HG03159 (cell line): Measurements from ENCODE around the gene GLS2.
A peak's percentile ranks its signal among the peaks of the same experiment; 100 is the strongest.
"Not testable (repeated sequence)": the region's sequence is repeated elsewhere in the genome, so short reads cannot be mapped to it uniquely, and the experiment has no call there.

Experiments
- ATAC-seq: cut with Tn5 transposase; IDR thresholded peaks from one replicate; pipeline ENCODE4 v1.9.1; 2021; ENCODE audit warnings: mild to moderate bottlenecking, moderate library complexity; ENCODE audit not compliant: unreplicated experiment

The GLS2 gene

DNA sequence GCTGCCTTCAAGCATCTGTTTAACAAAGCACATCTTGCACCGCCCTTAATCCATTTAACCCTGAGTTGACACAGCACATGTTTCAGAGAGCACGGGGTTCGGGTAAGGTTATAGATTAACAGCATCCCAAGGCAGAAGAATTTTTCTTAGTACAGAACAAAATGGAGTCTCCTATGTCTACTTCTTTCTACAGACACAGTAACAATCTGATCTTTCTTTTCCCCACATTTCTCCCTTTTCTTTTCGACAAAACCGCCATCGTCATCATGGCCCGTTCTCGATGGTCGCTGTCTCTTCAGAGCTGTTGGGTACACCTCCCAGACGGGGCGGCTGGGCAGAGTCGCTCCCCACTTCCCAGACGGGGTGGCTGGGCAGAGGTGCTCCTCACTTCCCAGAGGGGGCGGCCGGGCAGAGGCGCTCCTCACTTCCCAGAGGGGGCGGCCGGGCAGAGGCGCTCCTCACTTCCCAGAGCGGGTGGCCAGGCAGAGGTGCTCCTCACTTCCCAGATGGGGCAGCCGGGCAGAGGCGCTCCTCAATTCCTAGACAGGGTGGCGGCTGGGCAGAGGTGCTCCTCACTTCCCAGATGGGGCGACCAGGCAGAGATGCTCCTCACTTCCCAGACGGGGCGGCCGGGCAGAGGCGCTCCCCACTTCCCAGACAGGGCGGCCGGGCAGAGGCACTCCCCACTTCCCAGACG is 5.6 kb upstream of the GLS2 start:
- ATAC-seq = not testable (repeated sequence)

DNA sequence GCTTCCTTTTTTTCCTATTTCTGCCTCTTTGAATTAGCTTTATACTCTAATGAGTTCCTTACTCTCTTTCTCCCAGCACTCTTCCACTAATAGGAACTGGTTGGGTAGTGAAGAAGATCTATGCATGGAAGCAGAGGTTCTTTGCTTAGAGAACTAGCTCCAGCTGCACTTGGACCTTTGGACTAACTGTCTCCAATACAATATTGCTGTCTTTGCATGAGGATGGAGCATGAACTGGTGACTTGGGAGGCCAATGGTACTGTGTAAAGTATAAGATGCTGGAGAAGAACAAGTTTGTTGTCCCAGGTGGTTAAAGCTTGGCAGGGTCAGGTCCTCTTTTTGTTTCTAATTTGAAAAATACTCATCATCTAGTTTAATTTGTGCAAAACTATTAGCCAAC is 2.4 kb upstream of the GLS2 start:
- ATAC-seq = no peak

DNA sequence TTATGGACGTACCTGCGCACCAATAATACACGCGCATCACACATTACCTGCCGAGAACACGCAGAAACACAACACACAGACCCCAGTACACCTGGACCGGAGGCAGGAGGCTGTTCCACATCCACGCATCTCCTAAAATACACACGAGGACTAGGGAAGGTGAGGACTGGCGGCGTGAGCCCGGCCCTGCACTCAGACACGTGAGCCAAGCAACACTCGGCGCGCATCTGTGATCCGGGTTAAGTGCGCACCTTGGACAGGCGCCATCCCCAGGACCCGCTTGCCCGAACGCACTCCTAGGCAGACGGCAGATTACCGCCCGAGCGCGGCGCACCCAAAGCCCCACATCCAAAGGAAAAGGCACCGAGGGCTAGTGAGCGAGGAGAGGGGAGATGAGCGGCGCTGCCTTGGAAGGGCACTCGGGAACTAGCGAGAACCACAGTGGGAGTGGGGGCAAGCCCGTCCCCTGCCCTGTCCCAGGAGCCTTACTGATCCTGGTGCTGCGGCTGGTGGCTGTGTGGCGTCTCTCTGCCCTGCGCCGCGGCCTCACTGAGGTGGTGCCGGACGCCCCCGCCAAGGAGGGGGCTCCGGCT is 417 bp downstream of the GLS2 start:
- no peak for ATAC-seq

DNA sequence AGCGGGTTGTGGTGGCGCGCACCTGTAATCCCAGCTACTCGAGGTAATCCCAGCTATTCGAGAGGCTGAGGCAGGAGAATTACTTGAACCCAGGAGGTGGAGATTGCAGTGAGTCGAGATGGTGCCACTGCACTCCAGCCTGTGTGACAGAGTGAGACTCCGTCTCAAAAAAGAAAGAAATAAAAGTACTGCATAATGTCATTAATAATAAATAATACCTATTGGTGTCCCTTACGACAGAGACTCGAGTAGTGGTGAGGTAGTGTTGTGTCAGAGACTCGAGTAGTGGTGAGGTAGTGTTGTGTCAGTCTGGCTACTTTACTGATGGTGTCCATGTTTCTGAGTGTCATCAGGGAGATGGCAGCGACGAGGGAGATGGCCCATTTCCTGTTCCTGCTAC is 1.3 kb downstream of the GLS2 start:
- ATAC-seq = no peak

DNA sequence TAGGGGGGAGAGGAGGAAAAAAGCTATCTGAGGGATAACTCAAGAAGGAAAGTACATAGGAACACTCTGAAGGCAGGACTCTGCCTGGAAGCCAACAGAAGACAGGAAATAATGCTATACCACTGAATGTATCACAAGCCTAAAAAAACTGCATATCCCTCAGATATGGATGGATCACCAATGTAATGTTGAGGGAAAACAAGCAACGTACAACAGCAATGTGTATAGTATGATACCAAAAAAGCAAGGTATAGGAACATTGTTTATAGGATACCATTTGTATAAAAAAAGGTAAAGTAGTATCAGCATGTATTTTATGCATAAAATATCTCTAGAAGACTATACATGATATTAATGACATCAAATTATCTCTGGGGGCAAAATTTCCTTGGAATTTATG is 3.4 kb downstream of the GLS2 start:
- no peak for ATAC-seq

DNA sequence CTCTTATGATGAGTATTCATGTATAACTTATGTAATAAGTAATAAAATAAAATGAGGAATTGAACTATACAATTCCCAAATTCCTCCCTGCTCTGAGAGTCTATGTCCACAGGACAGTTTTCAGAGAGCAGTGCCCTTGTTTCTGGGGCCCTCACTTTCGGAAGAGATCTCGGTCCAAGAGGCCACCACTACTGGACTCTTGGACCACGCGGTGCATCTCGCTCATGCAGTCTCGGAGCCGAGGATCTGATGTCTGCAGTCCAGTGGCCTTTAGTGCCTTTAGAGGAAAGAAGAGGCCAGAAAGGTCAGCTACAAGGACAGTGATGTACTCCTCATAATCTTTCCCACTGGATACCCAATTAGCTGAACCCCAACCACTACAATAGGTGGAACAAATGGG is 8.3 kb downstream of the GLS2 start:
- ATAC-seq = no peak

DNA sequence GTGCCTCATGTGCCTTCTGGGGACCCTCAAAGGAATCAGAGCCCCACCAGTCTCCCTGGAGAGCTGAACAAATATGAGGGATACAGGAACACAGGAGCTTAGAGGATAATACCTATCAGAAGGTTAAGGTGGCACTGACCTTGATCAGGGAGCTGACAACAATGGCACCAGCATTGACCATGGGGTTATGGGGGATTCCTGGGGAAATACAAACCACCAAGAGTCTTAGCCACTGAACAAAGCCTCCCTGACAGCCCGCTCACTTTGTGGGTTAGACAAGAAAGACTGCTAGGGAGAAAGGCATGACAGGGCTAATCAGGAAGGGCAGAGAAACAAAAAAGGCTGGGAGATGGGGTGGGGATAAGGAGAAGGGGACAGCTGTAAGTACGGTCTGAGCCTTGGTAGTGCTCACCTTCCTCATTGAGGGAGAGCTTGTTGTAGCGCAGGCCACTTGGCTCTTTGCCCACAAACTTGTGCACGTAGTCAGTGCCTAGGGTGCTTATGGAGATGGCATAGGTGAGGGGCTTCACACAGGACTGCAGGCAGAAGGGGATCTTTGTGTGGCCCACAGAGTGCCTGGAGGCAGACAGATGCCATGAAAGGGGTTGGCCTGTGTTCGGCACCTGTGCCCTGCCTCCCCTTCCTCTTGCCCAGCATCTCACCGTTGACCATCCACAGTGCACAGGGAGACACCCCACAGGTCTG is 10.3 kb downstream of the GLS2 start:
- ATAC-seq = no peak

DNA sequence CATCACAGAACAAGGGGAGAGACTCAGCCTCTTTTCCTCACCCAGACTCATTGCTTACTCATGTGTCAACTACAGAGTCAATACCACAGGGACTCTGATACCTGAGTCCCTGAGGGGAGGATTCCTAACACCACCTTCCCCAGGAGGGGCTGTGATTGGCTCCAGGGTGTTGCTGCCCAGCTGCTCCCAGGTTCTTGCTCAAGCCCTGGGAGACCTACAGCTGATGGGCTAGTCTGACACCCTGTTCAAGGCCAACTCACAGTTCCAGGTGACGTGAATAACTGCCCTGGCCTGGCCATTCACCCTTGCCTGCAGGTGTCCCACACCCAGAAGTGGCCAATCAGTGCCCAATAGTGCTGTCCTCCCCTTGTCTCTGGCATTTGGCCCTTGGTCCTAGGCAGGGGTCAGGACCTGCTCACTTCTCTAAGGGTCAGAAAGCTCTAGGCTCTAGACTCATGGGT is 11.0 kb downstream of the GLS2 start:
- ATAC-seq = no peak

DNA sequence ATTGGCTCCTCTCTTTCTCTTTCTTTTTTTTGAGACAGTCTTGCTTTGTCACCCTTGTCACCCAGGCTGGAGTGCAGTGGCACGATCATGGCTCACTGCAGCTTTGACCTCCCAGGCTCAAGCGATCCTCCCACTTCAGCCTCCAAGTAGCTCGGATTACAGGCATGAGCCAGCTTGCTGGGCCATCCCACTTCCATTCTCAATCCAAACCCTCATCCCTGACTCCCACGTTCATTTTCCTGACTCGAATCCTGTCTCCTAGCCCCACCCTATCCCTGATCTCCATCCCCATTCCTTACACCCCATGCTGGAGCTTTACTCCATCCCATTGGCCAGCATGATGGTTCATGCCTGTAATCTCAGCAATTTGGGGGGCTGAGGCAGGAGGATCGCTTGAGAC is 11.8 kb downstream of the GLS2 start:
- no peak for ATAC-seq

DNA sequence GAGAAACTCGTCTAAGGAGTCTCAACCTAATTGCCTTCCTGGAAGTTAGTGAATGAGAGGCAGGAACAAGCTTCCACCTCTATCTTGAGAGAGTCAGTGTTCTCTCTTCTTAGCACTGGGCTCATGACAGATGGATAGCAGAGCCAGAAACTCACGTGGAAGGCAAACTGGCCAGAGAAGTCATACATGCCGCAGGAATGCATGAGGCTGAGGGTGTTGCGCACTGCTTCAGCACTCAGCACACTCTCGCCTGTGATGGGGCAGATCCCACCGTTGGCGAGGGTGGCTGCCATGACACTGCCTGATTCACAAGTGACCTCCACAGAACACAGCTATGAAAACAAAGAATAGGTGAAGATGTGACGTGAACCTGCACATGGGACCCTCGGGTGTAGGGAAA is 13.6 kb downstream of the GLS2 start:
- ATAC-seq = no peak

DNA sequence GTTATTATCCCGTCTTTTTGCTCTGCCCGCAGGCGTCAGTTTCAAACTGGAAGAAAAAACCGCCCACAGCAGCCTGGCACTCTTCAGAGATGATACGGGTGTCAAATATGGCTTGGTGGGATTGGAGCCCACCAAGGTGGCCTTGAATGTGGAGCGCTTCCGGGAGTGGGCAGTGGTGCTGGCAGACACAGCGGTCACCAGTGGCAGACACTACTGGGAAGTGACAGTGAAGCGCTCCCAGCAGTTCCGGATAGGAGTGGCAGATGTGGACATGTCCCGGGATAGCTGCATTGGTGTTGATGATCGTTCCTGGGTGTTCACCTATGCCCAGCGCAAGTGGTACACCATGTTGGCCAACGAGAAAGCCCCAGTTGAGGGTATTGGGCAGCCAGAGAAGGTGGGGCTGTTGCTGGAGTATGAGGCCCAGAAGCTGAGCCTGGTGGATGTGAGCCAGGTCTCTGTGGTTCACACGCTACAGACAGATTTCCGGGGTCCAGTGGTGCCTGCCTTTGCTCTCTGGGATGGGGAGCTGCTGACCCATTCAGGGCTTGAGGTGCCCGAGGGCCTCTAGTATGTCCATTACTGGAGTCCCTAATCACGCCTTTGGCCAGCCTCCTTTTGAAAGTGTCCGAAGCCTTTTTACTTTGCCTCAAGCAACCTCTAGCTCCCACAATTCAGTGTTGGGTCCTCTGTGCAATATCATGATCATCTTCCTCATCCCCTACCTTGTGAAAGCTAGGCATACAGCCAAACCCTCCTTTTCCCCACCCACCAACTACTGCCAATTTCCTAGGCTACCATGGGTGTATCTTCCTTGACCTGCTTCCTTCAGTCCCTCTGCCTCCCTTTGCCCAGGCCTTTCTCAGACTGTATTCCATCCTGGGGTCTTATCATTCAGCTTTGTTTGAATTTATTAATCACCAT is 18.7 kb downstream of the GLS2 start:
- ATAC-seq = no peak

DNA sequence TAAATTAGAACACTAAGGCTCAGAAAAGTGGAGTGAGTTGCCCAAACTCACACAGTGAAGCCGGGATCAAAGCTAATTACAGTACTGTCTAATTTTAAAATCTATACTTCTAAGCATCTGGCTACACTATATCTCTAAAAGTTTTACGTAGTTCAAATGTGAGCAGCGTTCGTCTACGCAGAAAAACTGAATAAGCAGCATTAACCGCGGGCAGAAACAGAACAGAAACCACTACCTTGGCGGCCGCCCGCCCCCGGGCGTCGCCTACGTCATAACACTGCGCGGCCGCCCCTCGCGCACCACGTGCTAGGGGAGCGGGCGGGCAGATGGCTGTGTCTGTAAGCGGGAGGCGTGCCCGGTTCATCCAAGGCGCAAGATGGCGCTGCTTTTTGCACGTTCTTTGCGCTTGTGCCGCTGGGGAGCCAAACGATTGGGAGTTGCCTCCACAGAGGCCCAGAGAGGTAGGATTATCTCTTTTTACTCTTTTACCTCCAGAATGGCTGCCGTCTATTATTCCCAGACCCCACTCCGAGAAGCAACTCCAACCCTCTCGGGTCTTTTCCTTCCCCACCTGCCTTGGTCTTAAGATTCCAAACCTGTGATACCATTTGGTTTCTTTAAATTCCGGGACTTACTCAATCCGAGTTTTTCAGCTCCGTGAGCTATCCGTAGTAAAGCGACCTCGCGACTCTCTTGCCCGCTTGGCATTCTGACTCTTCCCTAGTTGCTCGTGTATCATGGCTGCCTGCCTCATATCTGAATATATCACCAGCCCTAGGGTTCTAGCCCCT is 19.6 kb downstream of the GLS2 start, which contains the start of gene SPRYD4:
TSS of gene SPRYD4 (plus strand) at position 363 of the 791 bp plus-strand sequence. CDS start at position 377, 14 bp downstream.
- ATAC-seq = peak; percentile 84

DNA sequence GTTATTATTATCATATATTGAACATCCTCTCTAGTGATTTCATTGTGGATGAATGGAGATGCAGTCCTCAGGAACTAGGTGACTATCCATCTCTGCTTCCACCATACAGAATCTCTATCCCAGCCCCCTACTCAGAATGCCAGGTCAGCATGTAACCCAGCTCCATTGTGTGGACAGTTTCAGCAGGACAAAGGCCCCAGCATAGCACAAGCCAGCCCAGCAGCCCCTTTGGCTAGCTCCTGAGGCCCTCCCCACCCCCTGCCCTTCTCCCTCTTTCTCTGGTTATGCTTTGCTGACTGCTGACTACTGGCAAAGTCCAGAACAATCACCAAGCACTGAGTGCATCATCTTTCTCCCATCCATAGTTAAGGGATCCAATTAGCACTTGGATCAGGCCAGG is 25.4 kb downstream of the GLS2 start:
- ATAC-seq = no peak

DNA sequence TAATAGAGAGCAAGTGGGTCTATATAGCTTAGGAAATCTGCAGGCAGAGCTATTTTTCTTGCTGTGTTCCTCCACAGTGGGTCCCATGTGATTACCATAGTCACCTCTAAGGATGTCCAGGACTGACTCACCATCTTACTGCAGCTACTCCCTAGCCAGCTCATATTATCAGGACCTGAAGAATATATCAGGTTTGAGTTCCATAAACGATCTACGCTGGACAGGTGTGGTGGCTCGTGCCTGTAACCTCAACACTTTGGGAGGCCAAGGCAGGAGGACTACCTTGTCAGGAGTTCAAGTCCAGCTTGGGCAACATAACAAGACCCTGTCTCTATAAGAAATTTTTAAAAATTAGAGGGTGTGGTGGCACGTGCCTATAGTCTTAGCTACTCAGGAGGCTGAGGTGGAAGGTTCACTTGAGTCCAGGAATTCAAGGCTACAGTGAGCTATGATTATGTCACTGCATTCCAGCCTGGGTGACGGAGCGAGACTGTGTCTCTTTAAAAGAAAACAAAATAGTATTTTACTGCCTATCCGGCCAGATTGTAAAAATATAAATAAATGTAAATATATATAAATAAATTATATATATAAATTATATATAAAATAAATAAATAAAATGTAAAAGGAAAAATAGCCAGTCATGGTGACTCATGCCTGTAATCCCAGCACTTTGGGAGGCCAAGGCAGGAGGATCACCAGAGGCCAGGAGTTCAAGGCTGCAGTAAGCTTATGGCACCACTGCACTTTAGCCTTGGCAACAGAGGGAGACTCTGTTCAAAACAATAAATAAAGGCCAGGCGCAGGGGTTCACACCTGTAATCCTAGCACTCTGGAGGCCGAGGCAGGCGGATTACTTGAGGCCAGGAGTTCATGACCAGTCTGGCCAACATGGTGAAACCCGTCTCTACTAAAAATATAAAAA is 26.5 kb downstream of the GLS2 start:
- ATAC-seq = no peak

DNA sequence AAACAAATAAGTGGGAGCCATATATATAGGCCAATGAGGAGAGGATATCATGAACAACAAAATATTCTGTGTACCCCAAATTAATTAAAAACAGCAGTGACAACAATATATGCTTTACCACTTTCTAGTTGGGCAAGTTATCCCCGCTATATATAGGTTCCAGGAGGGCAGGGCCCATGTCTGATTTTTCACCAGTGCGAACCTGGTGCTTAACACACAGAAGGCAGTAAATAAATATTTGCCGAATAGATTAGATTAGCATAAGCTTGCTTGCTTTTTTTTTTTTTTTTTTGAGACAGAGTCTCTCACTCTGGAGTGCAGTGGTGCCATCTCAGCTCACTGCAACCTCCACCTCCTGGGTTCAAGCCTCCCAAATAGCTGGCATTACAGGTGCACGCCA is 30.1 kb downstream of the GLS2 start:
- ATAC-seq = no peak

DNA sequence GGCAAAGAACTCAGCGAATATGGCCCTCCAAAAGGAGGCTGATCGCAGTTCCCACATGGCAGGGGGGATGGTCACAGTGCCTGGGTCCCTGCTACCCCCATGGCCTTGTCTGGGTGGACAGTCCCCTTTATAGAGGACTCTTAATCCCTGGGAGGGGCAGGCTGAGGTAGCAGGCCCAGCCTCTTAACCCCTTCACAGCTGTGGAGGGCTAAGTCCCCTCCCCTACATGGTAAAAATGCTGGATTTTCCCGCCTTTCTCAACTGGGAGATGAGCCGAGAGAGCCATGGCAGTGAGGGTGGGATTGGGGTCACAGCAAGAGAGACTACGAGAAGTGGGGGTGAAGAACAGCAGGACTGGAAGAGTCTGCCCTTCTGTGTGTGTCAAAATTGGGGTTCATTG is 33.4 kb downstream of the GLS2 start, which contains the start of gene MIP:
TSS of gene MIP (minus strand) at position 101 of the 400 bp plus-strand sequence. CDS start at position 57, 44 bp downstream.
- no peak for ATAC-seq

DNA sequence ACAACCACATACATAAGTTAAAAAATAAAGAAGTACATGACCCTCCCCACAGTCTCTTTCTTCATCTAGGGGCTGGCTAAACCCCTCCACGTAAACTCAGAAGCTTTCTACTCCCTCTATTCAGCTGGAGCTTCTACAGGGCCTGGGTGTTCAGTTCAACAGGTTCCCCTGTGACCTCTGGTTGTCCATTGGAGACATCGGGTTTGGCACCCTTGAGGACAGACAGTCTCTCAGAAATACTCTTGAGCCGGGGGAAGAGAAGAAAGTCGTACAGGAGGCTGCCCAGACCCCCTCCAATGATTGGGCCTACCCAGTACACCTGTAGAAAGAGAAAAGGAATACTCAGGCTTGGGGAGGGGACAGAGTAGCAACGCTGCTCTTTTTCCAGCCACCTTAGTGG is 36.8 kb downstream of the GLS2 start:
- ATAC-seq = no peak

DNA sequence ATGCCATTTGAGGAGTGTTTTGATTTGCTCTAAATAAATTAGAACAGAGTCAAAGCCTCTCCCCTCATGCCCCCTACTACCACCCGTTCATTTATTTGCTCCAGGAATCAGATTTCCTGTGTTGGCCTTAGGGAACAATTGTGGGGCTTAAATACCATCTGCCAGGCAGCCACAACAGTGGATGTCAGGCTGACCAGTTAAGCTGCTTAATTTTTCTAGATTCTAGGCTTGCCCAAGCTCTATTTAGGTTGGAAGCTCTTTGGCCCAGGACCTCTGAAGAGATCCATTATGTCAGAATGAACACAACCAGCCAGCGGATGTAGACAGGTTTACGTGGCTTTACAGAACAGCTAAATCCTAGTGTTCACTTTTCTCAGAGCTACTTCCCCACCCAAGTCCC is 37.7 kb downstream of the GLS2 start:
- ATAC-seq = no peak

DNA sequence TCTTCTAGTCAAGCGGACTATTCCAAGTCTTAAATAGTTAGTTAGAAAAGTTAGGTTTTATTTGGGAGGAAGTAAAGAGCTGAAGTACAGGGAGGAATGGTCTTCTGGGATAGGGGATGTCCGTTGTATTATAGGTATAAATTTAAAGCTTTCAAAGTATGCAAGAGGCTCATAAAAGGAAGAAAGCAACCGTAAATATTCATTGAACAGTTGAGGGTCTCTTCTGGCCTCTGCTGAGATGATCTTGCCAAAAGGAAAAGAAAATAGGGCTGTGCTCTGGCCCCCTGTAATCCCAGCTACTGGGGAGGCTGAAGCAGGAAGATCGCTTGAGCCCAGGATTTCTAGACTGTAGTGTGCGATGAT is 38.4 kb downstream of the GLS2 start:
- no peak for ATAC-seq
